IMR-90 (cell line): ENCODE data around the gene ZNF497. TPM values are rescaled to one million over a fixed set of nuclear protein-coding genes. Genes with fewer than 3 reads are reported as not detected.

Source experiments
- ATAC-seq: fragments of 200-7000 bp; cut with Tn5 transposase; 2 replicates; pipeline ENCODE4 v1.9.1; 2020; ENCODE audit warnings: low read depth, mild to moderate bottlenecking, moderate library complexity
- BruUV-seq: library from RNA; stranded (reverse); fragments of 400-500 nt; replicated peaks from 2 replicates; lab custom pipeline; 2021; lab: Mats Ljungman, UMichigan
- CTCF ChIA-PET: fragments of 300-600 bp; formaldehyde crosslinking; extraction: SDS; loops from one replicate; lab custom pipeline; 2021; ENCODE audit warnings: antibody characterized with exemption; lab: Yijun Ruan, JAX
- POLR2A ChIA-PET: fragments of 300-600 bp; sonication (Branson Sonifier 250); formaldehyde crosslinking; loops from one replicate; lab custom pipeline; 2022; ENCODE audit warnings: antibody characterized with exemption; ENCODE audit not compliant: unreplicated experiment; lab: Charles Lee
- DNase-seq: peaks from one replicate; pipeline ENCODE4 v3.0.0; 2013
- H2AFZ ChIP-seq: replicated peaks from 2 replicates; pipeline ENCODE3; 2013; ENCODE audit warnings: low read length, mild to moderate bottlenecking; ENCODE audit not compliant: poor library complexity
- H2AK5ac ChIP-seq: 2 replicates; pipeline ENCODE4 v1.6.1; 2013; ENCODE audit warnings: low read depth, low read length, inconsistent platforms
- H2AK9ac ChIP-seq: replicated peaks from 2 replicates; pipeline ENCODE3; 2013; ENCODE audit warnings: mild to moderate bottlenecking, low read depth, low read length, moderate library complexity; ENCODE audit not compliant: poor library complexity
- H2BK120ac ChIP-seq: 2 replicates; pipeline ENCODE4 v1.6.1; 2013; ENCODE audit warnings: low read depth, low read length, inconsistent platforms
- H2BK15ac ChIP-seq: 3 replicates; pipeline ENCODE4 v1.6.1; 2013; ENCODE audit warnings: low read depth, low read length, inconsistent platforms
- H2BK20ac ChIP-seq: 2 replicates; pipeline ENCODE4 v1.6.1; 2013; ENCODE audit warnings: low read depth, mild to moderate bottlenecking, inconsistent platforms, low read length, moderate library complexity
- H2BK5ac ChIP-seq: 2 replicates; pipeline ENCODE4 v1.6.1; 2013; ENCODE audit warnings: mild to moderate bottlenecking, low read depth, low read length, inconsistent platforms; ENCODE audit not compliant: poor library complexity, severe bottlenecking
- H3K14ac ChIP-seq: replicated peaks from 2 replicates; pipeline ENCODE4 v1.6.1; 2013; ENCODE audit warnings: low read depth, low read length, inconsistent platforms
- H3K18ac ChIP-seq: 2 replicates; pipeline ENCODE4 v1.6.1; 2013; ENCODE audit warnings: low read depth, low read length, control low read depth
- H3K23ac ChIP-seq: 2 replicates; pipeline ENCODE4 v1.6.1; 2013; ENCODE audit warnings: low read depth, low read length, inconsistent platforms
- H3K27ac ChIP-seq: 2 replicates; pipeline ENCODE4 v1.5.1; 2013; ENCODE audit warnings: mild to moderate bottlenecking, control low read depth, low read length; ENCODE audit not compliant: insufficient read depth
- H3K27me3 ChIP-seq: 2 replicates; pipeline ENCODE4 v1.6.1; 2013; ENCODE audit warnings: low read length; ENCODE audit not compliant: control insufficient read depth, insufficient read depth
- H3K36me3 ChIP-seq: 2 replicates; pipeline ENCODE4 v1.6.1; 2013; ENCODE audit warnings: low read length, mixed read lengths; ENCODE audit not compliant: control insufficient read depth, insufficient read depth
- H3K4ac ChIP-seq: 2 replicates; pipeline ENCODE4 v1.6.1; 2013; ENCODE audit warnings: low read depth, low read length, inconsistent platforms
- H3K4me1 ChIP-seq: 2 replicates; pipeline ENCODE4 v1.6.1; 2013; ENCODE audit warnings: low read length, mixed read lengths; ENCODE audit not compliant: control insufficient read depth, insufficient read depth
- H3K4me2 ChIP-seq: 2 replicates; pipeline ENCODE4 v1.6.1; 2013; ENCODE audit warnings: low read depth, mild to moderate bottlenecking, control low read depth, low read length, moderate library complexity
- H3K4me3 ChIP-seq: 2 replicates; pipeline ENCODE4 v1.5.1; 2013; ENCODE audit warnings: low read depth, mild to moderate bottlenecking, control low read depth, low read length, moderate library complexity; ENCODE audit not compliant: insufficient read depth
- H3K56ac ChIP-seq: 2 replicates; pipeline ENCODE4 v1.6.1; 2013; ENCODE audit warnings: low read length, inconsistent platforms; ENCODE audit not compliant: insufficient read depth; ENCODE audit errors: extremely low read depth
- H3K79me1 ChIP-seq, 2 experiments: 2 replicates each; pipeline ENCODE4 v1.6.1; 2013; ENCODE audit warnings: low read length in 2 of 2, inconsistent platforms in 1 of 2, low read depth in 1 of 2
- H3K9ac ChIP-seq: 2 replicates; pipeline ENCODE4 v1.6.1; 2013; ENCODE audit warnings: low read depth, low read length, control low read depth
- H3K9me1 ChIP-seq: 2 replicates; pipeline ENCODE4 v1.6.1; 2013; ENCODE audit warnings: low read length, inconsistent platforms; ENCODE audit not compliant: insufficient read depth
- H3K9me3 ChIP-seq: 2 replicates; pipeline ENCODE4 v1.6.1; 2013; ENCODE audit warnings: low read length; ENCODE audit not compliant: control insufficient read depth, insufficient read depth
- H4K20me1 ChIP-seq: 2 replicates; pipeline ENCODE4 v1.6.1; 2013; ENCODE audit warnings: low read length, inconsistent platforms; ENCODE audit not compliant: insufficient read depth
- H4K5ac ChIP-seq: 2 replicates; pipeline ENCODE4 v1.6.1; 2013; ENCODE audit warnings: mild to moderate bottlenecking, low read depth, low read length, control low read depth
- H4K8ac ChIP-seq, 2 experiments: 2 replicates each; pipeline ENCODE4 v1.6.1; 2013; ENCODE audit warnings: low read depth in 2 of 2, low read length in 2 of 2, control low read depth in 1 of 2, inconsistent platforms in 1 of 2
- H4K91ac ChIP-seq: 2 replicates; pipeline ENCODE4 v1.6.1; 2013; ENCODE audit warnings: low read depth, low read length, inconsistent platforms; ENCODE audit not compliant: insufficient read depth
- BHLHE40 ChIP-seq: fragments of 150-350 bp; IDR thresholded peaks from 2 replicates; pipeline ENCODE4 v1.6.1; 2016; ENCODE audit warnings: mild to moderate bottlenecking, low read depth, low read length
- CTCF ChIP-seq: conservative IDR thresholded peaks from 2 replicates; pipeline ENCODE4 v1.5.1; 2012; ENCODE audit warnings: mild to moderate bottlenecking, low read depth, low read length, improper control_type of control experiment
- ELK1 ChIP-seq: fragments of 150-350 bp; IDR thresholded peaks from 2 replicates; pipeline ENCODE4 v1.6.1; 2016; ENCODE audit warnings: low read depth, mild to moderate bottlenecking, low read length, moderate library complexity, borderline replicate concordance
- FOS ChIP-seq: fragments of 150-350 bp; IDR thresholded peaks from 2 replicates; pipeline ENCODE4 v1.6.1; 2016; ENCODE audit warnings: low read depth, low read length
- MAZ ChIP-seq: IDR thresholded peaks from 2 replicates; pipeline ENCODE4 v1.6.1; 2012; ENCODE audit warnings: low read depth, mild to moderate bottlenecking, low read length, improper control_type of control experiment, moderate library complexity, borderline replicate concordance
- MXI1 ChIP-seq: IDR thresholded peaks from 2 replicates; pipeline ENCODE4 v1.6.1; 2012; ENCODE audit warnings: low read depth, mild to moderate bottlenecking, low read length, moderate library complexity, borderline replicate concordance
- NFE2L2 ChIP-seq: fragments of 150-350 bp; IDR thresholded peaks from 2 replicates; pipeline ENCODE4 v1.6.1; 2016; ENCODE audit warnings: low read depth, mild to moderate bottlenecking, low read length
- POLR2A ChIP-seq: IDR thresholded peaks from 2 replicates; pipeline ENCODE4 v1.6.1; 2012; ENCODE audit warnings: mild to moderate bottlenecking, low read depth, low read length
- RFX5 ChIP-seq: IDR thresholded peaks from 2 replicates; pipeline ENCODE4 v1.8.0; 2012; ENCODE audit warnings: low read depth, mild to moderate bottlenecking, low read length, moderate library complexity
- USF2 ChIP-seq: fragments of 150-350 bp; IDR thresholded peaks from 2 replicates; pipeline ENCODE4 v1.6.1; 2017; ENCODE audit warnings: mild to moderate bottlenecking, antibody characterized with exemption, low read length, low read depth
- WGBS, 2 experiments: methylation state at CpG; one replicate each; pipeline versions ENCODE4 v1.1.5 to v1.1.7; 2013; ENCODE audit warnings: missing lambda C conversion rate in 2 of 2; ENCODE audit not compliant: insufficient read length in 1 of 2; ENCODE audit errors: extremely low coverage in 2 of 2; 5-methylcytosine and 5-hydroxymethylcytosine counted together
- dilution Hi-C: fragments of 300-500 bp; cut with HindIII; formaldehyde crosslinking; loops from one replicate; pipeline ENCODE4 v1.14.3; 2018; ENCODE audit warnings: low sequenced_read_pairs; ENCODE audit not compliant: unreplicated experiment
- in situ Hi-C: fragments of 300-500 bp; cut with MboI; formaldehyde crosslinking; loops from 3 replicates; pipeline ENCODE4 v1.14.3; 2019; ENCODE audit warnings: low sequenced_read_pairs, inconsistent platforms, mixed read lengths
- intact Hi-C: fragments of 100-400 bp; cut with micrococcal nuclease; formaldehyde crosslinking; loops from 2 replicates; pipeline ENCODE4 v1.10.0; 2022
- polyA plus RNA-seq, 3 experiments: library from polyadenylated mRNA; depleted of rRNA; stranded (reverse); fragments of >200 nt; gene quantifications; 2 replicates each; pipeline ENCODE4 v1.2.3, GENCODE V29; 2012; ENCODE audit warnings: low replicate concordance in 1 of 3
- total RNA-seq: library from RNA; depleted of rRNA; stranded (reverse); fragments of >200 nt; gene quantifications from 2 replicates; pipeline ENCODE4 v1.2.3, GENCODE V29; 2012

The ZNF497 gene
- total and polyA plus RNA-seq, 2 of the 4 experiments (the other 2 are of a cell fraction) = 0.18 to 0.24 TPM

- TF ChIP-seq USF2 = peak; percentile 33; the same call in 1 of the 2 replicates
- peak; percentile 91; the same call in 1 of the 2 replicates for TF ChIP-seq MAZ
- TF ChIP-seq ELK1 = no peak
- peak; percentile 67 for TF ChIP-seq POLR2A
- no peak for TF ChIP-seq CTCF
- peak; percentile 41 for TF ChIP-seq MXI1
- 0 out of 2 replicates have a peak, but pooled peaks have one; percentile 2 for TF ChIP-seq NFE2L2
- TF ChIP-seq FOS = peak; percentile 45; the same call in 1 of the 2 replicates
- TF ChIP-seq BHLHE40 = peak; percentile 7; the same call in 1 of the 2 replicates
- TF ChIP-seq RFX5 = no peak
- in situ Hi-C loops (no loop called here), dilution Hi-C loops (no loop called here), intact Hi-C loops (no loop called here)
- no peaks in the 10 kb centered on the region for H3K9me3 ChIP-seq
- peak within 1 kb of the TSS; percentile 97 for H2AFZ ChIP-seq
- ChIA-PET POLR2A (interaction anchor here (1.0 kb wide), 1 partner anchor 19 kb away, joined by 4 read pairs; the partner anchor contains the start of gene ZNF497), CTCF (interaction anchor here (0.5 kb wide), 1 partner anchor 81 kb away, joined by 4 read pairs; no protein-coding TSS in a partner anchor)
- H2BK20ac ChIP-seq = no peak within 1 kb of the TSS
- peak within 1 kb of the TSS; percentile 88 for H4K91ac ChIP-seq
- ATAC-seq (peak; percentile 93), DNase-seq (peak; percentile 100)
- H3K4ac ChIP-seq = peak within 1 kb of the TSS; percentile 95
- peak within 1 kb of the TSS; percentile 89 for H3K4me2 ChIP-seq
- 0% methylated on average over 30 of the region's 83 CpGs; no CpG with 5 or more reads in 1 of the 2 experiments for WGBS, 2 experiments
- H3K56ac ChIP-seq = peak within 1 kb of the TSS; percentile 32; the same call in 1 of the 2 replicates
- peak within 1 kb of the TSS; percentile 47; the same call in 1 of the 2 replicates for H2BK120ac ChIP-seq
- H4K20me1 ChIP-seq = no peaks in the 10 kb centered on the region
- peaks cover 13% of the 10 kb centered on the region for H3K4me1 ChIP-seq
- H3K9me1 ChIP-seq = peaks cover 26% of the 10 kb centered on the region
- H3K23ac ChIP-seq = peak within 1 kb of the TSS; percentile 95
- H2AK5ac ChIP-seq = peak within 1 kb of the TSS; percentile 89
- peak within 1 kb of the TSS; percentile 93 to 99 for H4K8ac ChIP-seq
- H2AK9ac ChIP-seq = peak within 1 kb of the TSS; percentile 96
- H3K36me3 ChIP-seq = no peaks in the 10 kb centered on the region
- H3K18ac ChIP-seq = no peak within 1 kb of the TSS
- H2BK5ac ChIP-seq = peak within 1 kb of the TSS; percentile 75
- peaks cover 18 to 39% of the 10 kb centered on the region in 2 experiments; a peak in 3 of 4 replicates for H3K79me1 ChIP-seq
- H3K27me3 ChIP-seq = no peaks in the 10 kb centered on the region
- peak within 1 kb of the TSS; percentile 79 for H3K9ac ChIP-seq
- H3K4me3 ChIP-seq = peak within 1 kb of the TSS; percentile 56
- H2BK15ac ChIP-seq = no peak within 1 kb of the TSS
- BruUV-seq = no TSS peak
- peak within 1 kb of the TSS; percentile 66 for H3K27ac ChIP-seq
- peak within 1 kb of the TSS; percentile 59 for H3K14ac ChIP-seq
- peak within 1 kb of the TSS; percentile 61 for H4K5ac ChIP-seq
Observed at GRCh38 chr19:58380662-58381459, 18.3 kb upstream of the ZNF497 start, which contains the start of gene ZNF837. TSS of gene ZNF837 (minus strand) at chr19:58381030. CDS start at chr19:58369332, 11,698 bp downstream.
